ENCODE data around the gene CREG2.

CREG2 gene, protein sequence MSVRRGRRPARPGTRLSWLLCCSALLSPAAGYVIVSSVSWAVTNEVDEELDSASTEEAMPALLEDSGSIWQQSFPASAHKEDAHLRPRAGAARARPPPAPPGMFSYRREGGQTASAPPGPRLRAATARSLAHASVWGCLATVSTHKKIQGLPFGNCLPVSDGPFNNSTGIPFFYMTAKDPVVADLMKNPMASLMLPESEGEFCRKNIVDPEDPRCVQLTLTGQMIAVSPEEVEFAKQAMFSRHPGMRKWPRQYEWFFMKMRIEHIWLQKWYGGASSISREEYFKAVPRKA

DNA sequence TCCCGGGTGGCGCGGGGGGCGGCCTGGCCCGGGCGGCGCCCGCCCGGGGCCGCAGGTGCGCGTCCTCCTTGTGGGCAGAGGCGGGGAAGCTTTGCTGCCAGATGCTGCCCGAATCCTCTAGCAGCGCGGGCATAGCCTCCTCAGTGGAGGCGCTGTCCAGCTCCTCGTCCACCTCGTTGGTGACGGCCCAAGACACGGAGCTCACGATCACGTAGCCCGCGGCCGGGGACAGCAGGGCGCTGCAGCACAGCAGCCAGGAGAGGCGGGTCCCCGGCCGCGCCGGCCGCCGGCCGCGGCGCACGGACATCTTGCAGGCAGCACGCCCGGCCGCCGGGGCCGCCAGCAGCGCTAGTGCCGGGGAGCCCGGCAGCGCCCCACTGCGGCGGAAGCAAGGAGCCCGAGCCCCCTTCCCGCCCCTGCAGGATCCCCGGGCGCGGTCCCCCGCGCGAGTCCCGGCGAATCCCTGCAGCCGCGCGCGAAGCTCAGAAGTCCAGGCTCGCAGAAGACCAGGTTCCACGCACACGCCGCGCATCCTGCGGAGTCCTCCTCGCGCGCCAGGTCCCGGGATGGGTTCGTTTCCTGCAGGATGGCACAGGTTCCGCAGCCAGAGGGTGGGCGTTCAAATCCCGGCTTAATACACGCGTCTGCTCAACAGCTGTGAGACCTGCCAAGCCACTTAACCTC, at the start of gene CREG2:
Gene CREG2 (minus strand): TSS at position 353 of the 684 bp plus-strand sequence. CDS start 46 bp downstream, at position 307.
- TF ChIP-seq, protein P1, sequence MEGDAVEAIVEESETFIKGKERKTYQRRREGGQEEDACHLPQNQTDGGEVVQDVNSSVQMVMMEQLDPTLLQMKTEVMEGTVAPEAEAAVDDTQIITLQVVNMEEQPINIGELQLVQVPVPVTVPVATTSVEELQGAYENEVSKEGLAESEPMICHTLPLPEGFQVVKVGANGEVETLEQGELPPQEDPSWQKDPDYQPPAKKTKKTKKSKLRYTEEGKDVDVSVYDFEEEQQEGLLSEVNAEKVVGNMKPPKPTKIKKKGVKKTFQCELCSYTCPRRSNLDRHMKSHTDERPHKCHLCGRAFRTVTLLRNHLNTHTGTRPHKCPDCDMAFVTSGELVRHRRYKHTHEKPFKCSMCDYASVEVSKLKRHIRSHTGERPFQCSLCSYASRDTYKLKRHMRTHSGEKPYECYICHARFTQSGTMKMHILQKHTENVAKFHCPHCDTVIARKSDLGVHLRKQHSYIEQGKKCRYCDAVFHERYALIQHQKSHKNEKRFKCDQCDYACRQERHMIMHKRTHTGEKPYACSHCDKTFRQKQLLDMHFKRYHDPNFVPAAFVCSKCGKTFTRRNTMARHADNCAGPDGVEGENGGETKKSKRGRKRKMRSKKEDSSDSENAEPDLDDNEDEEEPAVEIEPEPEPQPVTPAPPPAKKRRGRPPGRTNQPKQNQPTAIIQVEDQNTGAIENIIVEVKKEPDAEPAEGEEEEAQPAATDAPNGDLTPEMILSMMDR (IDR thresholded peaks at IDR 0.05; ENCODE audit: control extremely low read depth, extremely low read depth, low read depth, missing control alignments): no peak
- peak; percentile 34 for DNase-seq (ENCODE audit: extremely low spot score)
- CTCF ChIA-PET: interaction anchor here (1.0 to 2.1 kb wide), 3 partner anchors 11 to 443 kb away, joined by 3 to 6 read pairs (median 4); no protein-coding TSS in a partner anchor
- POLR2A ChIA-PET: no interaction called here

GRCh38 chr2:101435001-101435862, 47.9 kb upstream of the CREG2 start:
- DNase-seq (ENCODE audit: extremely low spot score): no peak
- TF ChIP-seq, protein P1 (IDR thresholded peaks at IDR 0.05; ENCODE audit: control extremely low read depth, extremely low read depth, low read depth, missing control alignments): no peak
- POLR2A ChIA-PET: no interaction called here
- CTCF ChIA-PET: no interaction called here

DNA sequence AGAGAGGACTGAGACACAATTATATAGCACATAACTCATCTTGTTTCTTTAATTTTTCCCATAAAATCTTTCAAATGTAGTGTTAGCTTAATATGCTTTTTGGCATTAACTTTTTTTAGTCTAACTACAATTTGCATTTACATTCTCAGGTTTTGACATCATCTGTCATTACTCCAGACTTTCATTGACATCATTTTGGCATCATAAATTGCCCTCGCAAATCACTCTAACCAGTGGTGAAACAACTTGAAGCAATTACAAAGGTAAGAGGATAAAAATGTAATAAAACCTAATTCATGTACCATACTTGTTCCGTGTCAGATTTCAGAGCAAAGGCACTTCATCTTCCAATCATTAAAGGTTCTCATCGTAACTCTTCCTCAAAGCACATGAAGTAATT, 46.2 kb upstream of the CREG2 start:
- TF ChIP-seq, protein P1 (IDR thresholded peaks at IDR 0.05; ENCODE audit: control extremely low read depth, extremely low read depth, low read depth, missing control alignments): no peak
- ChIA-PET POLR2A (no interaction called here), CTCF (interaction anchor here (1.2 kb wide), 1 partner anchor 398 kb away, joined by 3 read pairs; no protein-coding TSS in a partner anchor)
- DNase-seq (ENCODE audit: extremely low spot score): no peak

DNA sequence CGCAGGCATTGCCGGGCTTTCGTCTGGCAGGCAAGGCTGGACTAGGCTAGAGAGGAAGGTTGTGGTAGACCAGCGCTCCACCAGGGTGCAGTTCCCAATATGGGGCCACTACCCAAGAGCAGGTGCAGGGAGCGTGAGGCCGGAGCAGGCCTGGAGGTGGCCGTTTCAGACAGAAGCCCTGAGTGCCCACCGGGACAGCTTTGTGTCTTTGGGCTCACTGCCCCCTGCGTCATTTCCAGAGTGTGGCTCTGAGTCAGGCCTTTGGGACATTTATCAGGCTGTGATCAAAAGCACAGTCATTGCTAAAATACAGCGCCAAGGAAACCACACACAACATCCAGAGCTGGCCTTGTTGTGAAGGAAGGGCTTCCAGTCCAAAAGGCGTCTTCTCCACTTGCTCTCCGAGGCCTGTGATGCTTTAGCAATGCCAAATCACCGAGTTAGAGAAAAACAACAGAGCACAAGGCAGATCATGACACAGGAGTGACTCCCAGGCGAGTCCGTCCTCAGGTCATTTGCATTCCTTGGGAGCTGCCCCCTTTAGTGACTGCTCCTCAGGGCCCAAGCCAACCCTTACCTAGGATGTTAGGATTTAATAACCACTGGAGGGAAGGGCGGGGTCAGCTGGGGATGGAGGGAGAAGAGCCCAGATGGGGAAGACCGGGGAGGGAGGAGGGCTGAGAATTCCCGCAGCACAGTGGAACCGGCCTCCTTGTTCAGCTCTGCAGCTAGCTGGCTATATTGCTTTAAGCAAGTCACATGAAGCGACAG, 45.3 kb upstream of the CREG2 start:
- DNase-seq (ENCODE audit: extremely low spot score): no peak
- ChIA-PET CTCF (interaction anchor here (1.2 kb wide), 1 partner anchor 399 kb away, joined by 3 read pairs; no protein-coding TSS in a partner anchor), POLR2A (no interaction called here)
- TF ChIP-seq, protein P1 (IDR thresholded peaks at IDR 0.05; ENCODE audit: control extremely low read depth, extremely low read depth, low read depth, missing control alignments): no peak

DNA sequence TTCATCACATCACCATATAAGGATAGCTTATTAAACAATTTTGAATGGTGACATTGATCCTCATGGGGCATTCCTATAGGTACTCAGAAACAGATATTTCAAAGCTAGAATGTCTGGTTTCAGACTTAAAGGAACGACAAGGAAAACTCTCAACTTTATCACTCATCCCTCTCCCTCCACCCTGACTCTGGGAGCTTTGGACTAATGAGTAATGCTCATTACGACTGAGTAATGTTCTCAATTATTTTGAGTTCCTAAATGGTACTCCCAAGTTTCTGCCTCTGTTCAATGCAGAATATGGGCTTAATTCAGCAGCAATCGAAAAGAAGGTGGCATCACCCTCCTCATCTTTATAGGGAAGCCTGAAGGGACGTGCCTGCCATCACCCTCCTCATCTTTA, 44.2 kb upstream of the CREG2 start:
- TF ChIP-seq, protein P1 (IDR thresholded peaks at IDR 0.05; ENCODE audit: control extremely low read depth, extremely low read depth, low read depth, missing control alignments): no peak
- POLR2A ChIA-PET: no interaction called here
- CTCF ChIA-PET: interaction anchor here (1.4 kb wide), 1 partner anchor 400 kb away, joined by 3 read pairs; no protein-coding TSS in a partner anchor
- DNase-seq (ENCODE audit: extremely low spot score): no peak

Data from GM10248 (cell line).